GM21723 (cell line): Measurements from ENCODE around the gene ADORA2A.
"Not testable (repeated sequence)": the region's sequence is repeated elsewhere in the genome, so short reads cannot be mapped to it uniquely, and the experiment has no call there.

ENCODE experiments used
- ATAC-seq: cut with Tn5 transposase; IDR thresholded peaks from one replicate; pipeline ENCODE4 v1.9.1; 2021; ENCODE audit warnings: mild to moderate bottlenecking, moderate library complexity; ENCODE audit not compliant: unreplicated experiment

The ADORA2A gene

GRCh38 chr22:24482575-24482974 lies 55.2 kb downstream of the ADORA2A start:
- ATAC-seq = no peak

- ATAC-seq = no peak
These were observed 55.6 kb downstream of the ADORA2A start for GRCh38 chr22:24482998-24483397.

GRCh38 chr22:24483976-24484545 lies 56.7 kb downstream of the ADORA2A start:
- ATAC-seq = no peak

- ATAC-seq = no peak
These were observed 57.8 kb downstream of the ADORA2A start for GRCh38 chr22:24485170-24485569.

GRCh38 chr22:24485608-24486007 lies 58.2 kb downstream of the ADORA2A start:
- ATAC-seq = no peak

- no peak for ATAC-seq
These were observed 59.1 kb downstream of the ADORA2A start for GRCh38 chr22:24486501-24486921.

GRCh38 chr22:24489011-24489410 lies 61.6 kb downstream of the ADORA2A start:
- ATAC-seq = no peak

GRCh38 chr22:24489434-24489833 lies 62.0 kb downstream of the ADORA2A start:
- not testable (repeated sequence) for ATAC-seq
